HG03378 (cell line): ENCODE data around the gene ENPP1.

Experiments used
- ATAC-seq: cut with Tn5 transposase; IDR thresholded peaks from one replicate; pipeline ENCODE4 v1.9.1; 2021; ENCODE audit warnings: mild to moderate bottlenecking, moderate library complexity; ENCODE audit not compliant: unreplicated experiment

ENPP1 gene

DNA sequence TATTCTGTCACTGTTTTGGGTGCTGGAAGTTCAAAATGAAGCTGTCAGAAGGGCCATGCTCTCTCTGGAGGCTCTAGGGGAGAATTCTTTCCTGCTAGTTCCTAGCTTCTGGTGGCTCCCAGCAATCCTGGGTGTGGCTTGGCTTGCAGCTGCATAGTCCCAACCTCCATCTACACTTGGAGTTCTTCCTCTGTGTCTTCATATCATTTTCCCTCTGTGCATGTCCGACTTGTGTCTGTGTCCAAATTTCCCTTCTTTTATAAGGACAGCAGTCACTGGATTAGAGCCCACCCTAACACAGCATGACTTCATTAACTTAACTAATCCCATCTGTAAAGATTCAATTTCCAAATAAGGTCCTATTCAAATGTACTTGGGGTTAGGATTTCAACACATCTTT lies 23.3 kb upstream of the ENPP1 start:
- no peak for ATAC-seq

- ATAC-seq = no peak
Measured at GRCh38 chr6:131787079-131787478, 20.7 kb upstream of the ENPP1 start.

- ATAC-seq = no peak
Measured at GRCh38 chr6:131787766-131788712, 19.8 kb upstream of the ENPP1 start.

- ATAC-seq = no peak
Measured at GRCh38 chr6:131789219-131789618, 18.6 kb upstream of the ENPP1 start.

GRCh38 chr6:131791476-131791875 lies 16.3 kb upstream of the ENPP1 start:
- no peak for ATAC-seq

DNA sequence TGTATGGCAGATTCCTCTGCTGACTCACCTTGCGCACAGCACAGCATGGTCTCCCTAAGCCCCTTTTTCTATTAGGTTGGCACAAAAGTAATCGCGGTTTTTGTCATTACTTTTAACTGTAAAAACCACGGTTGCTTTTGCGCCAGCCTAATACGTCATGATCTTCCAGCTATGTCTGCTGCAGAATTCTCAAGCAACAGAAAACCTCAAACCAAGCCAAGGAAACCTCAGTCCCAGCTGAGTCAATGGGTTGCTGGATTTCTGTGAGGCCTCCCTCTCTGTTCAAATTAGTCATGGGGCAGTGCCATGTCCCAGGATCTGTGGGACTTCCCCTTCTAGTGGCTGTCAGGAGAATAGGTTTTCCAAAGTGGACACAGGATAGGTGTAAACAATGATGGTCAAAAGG lies 15.7 kb upstream of the ENPP1 start:
- ATAC-seq = no peak

- ATAC-seq = no peak
Measured at GRCh38 chr6:131795366-131795765, 12.5 kb upstream of the ENPP1 start.

DNA sequence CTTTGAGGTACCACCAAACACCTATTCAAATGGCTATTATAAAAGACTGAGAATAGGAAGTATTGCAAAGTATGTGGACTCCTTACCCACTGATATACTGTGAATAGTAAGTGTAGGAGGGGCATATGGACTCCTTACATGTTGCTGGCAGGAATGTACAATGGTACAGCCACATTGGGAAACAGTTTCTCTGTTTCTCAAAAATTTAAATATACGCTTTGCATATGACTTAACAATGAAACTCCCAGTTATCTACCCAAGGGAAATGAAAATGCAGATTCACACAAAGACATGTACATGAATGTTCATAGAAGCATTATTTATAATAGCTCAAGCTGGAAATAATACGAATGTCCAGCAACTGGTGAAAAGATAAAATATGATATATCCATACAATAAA lies 5.5 kb upstream of the ENPP1 start:
- no peak for ATAC-seq

DNA sequence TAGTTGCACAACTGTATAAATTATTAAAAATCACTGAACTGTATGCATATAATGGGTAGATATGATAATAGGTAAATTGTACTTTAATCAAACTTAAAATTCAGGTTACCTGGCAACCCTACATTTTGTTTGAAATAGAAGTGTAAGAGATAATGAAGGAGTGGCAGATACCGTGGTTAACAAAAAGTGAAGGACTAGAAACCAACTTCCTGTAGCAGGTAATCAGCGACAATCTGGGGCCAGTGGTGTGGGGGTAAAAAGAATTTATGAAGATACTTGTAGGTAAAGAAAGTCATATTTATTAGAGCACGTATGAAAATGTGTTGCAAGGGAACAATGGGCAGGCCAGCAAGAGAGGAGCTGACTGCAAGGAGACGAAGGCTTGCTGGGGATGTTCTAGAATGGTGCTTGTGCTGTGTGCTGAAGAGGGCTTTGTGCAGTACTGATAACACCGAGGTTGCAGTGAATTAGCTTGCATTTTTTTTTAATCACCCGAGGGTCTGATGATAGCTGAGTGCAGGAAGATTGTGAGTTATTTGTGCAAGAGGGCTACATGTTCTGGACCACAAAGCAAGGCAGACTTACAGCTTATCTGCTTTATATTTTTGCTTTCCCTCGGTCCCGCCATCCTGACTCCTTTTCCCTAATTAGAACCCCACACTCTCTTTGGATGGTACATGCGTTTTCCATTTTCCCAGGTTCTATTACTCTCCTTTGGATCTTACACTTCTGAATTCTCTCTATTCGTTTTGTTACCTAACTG lies 4.6 kb upstream of the ENPP1 start:
- no peak for ATAC-seq

DNA sequence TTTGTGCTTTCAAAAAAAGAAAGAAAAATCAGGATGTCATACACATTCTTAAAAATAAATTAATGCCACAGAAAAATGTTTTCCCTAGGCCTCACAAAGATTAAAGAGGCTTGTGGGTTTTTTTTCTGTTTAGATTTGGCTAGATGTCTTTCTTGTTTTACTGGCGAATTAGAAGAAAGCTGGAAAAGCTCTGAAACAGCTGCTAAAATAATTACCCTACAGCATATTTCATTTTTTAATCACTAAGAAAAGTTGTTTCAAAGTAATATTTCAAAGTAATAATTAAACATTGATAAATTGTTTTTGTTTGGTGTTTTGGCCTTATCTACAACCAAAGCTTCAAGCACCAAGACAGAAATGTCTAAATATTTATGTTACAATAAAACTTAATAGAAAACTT lies 3.7 kb upstream of the ENPP1 start:
- ATAC-seq = no peak

GRCh38 chr6:131807321-131807643 lies 538 bp upstream of the ENPP1 start:
- ATAC-seq = no peak

DNA sequence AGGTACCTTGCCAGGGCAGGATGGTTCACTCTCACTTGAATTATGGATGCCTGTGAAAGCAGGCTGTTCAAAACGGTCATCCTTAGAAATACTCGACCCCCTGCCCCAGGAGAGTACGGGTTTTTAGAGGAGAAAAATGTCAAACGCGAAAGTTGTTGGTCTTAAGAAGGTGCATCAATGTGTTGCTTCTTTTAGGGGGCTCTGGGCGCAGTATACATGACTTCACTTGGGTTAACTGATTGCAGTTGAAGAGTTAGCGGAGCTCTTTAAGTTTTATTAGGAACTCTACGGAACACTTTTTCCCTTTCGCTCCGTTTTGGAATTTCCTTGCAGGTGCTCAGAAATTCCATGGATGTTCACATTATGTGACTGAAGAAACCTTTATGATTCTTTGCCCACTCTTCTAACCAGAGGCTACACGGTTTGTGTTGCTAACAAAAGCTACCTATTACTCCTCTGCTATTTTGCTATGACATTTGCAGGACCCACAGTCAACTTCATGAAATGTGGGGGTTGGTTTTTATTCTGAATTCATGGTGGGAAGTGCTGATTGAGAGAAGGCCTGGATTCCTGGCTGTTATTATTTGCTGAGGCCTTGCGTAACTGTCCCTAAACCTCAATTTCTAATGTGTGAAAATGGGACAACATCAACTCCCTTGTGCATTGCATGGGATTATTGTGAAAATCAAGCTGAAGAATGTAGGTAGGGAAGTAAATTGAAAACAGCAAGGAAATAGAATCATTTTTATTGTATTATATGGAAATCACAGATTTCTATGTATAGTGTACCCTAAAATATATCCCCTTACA lies 845 bp downstream of the ENPP1 start:
- no peak for ATAC-seq

GRCh38 chr6:131811500-131811899 lies 3.7 kb downstream of the ENPP1 start:
- ATAC-seq = no peak

GRCh38 chr6:131813991-131814390 lies 6.2 kb downstream of the ENPP1 start:
- ATAC-seq = no peak

DNA sequence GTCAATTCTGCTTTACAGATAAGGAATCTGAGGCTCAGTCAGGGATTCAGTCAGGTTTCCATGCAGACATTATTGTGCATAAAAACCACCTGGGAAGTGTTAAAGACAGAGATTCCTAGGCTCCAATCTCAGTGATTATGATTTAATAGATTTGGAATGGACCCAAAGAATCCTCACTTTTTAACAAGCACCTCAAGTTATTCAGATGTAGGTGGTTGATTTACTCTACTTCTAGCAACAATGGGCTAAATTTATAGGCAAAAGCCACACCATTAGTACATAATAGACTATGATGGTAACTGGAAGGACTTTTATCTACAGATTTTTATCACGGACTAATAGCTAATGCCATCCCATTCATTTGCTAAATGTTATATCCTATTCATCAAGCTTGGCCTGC lies 9.0 kb downstream of the ENPP1 start:
- no peak for ATAC-seq

DNA sequence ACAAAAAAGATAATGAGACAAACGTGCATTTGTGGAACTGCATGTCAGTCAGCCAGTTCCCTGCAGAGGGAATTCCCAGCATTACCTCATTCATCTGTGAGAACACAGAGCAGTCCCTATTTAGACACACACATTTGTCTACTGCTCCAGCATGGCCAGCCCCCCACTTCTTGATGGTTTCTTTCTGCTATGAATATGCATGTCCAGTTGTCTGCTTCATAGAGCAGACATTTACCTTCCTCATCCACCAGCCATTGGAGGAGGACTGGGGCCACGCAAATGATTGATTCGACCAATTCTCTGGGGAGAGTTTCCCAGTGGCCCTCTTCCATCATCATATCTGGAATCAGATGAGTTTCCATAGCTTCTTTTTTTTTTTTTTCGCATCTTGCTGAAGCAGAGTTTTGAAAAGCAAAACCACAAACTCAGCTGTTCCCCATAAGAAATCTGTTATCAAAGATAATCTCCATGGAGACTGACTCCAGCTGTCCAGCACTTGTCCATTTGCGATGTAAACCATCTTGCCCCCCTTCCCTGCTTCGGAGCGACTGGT lies 11.8 kb downstream of the ENPP1 start:
- ATAC-seq = no peak

GRCh38 chr6:131821010-131821807 lies 13.4 kb downstream of the ENPP1 start:
- no peak for ATAC-seq

DNA sequence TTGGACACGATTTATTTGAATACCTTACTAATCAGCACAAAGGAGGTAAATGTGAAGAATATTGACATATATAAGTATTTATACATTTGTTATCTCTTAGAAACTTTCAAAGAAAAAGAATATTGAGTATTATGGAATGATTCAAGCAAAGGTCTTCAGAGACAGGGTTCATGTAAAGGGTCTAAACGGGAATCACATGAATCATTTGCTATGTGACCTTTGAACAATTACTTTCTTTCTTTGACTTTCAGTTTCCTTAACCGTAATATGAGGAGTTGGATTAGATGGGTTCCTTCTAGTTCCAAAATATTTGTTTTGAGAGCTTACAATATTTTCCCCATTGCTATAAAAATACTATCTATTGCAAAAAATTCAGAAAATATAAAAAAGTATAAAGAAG lies 14.3 kb downstream of the ENPP1 start:
- ATAC-seq = no peak

DNA sequence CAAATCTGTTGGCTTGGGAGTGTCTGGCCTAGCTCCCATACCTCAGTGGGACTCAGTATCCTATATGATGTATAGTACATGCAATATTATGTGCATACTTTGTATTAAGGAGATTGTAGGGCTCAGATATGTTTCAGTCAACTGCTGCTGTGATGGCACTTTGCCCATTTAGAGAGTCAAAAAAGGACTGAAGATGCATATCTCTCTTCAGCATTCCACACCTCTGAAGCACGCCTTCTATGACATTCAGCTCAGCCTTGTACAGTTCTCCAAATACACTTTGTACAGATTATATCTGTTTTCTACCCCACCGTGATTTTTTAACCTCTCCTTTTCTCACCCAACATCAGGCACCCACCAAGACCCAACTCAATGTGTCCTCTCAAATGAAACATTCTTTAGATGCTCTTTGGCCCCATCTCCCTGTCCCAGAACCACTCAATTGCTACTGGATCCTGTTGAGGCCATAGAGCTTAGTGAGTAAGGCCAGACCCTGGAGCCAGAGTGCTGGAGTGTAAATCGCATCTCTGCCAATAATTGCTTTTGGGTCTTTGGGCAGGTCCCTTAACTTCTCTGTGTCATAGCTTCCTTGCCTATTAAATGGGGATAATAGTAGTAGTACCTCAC lies 15.6 kb downstream of the ENPP1 start:
- no peak for ATAC-seq

DNA sequence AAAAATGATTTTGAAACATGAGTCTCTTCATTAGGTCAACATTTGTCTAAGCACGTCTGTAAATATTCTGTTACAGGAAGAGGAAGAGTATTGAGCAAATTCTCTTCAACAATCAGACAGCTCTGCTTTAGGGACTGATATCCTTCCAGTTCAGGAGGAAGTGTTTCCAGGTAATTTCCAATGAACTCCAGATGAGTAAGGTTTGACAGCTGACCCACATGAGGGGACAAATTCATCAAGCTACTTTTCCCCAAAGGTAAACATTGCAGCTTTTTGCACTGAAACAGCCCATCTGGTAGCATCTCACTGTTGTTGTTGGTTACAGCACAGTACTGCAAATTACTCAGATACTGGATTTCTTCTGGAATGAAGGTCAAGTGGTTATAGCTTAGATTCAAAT lies 18.1 kb downstream of the ENPP1 start:
- ATAC-seq = no peak
